Ascending aorta (tissue), 2 donors: ENCODE data around the gene FKBP8. TPM values are rescaled to one million over a fixed set of nuclear protein-coding genes. Genes with fewer than 3 reads are reported as not detected.
"Not testable (repeated sequence)": the region's sequence is repeated elsewhere in the genome, so short reads cannot be mapped to it uniquely, and the experiment has no call there.

ENCODE experiments used
- DNase-seq, 2 donors: peaks; one replicate each; pipeline ENCODE4 v3.0.0-alpha.2; 2019; ENCODE audit warnings: low spot score in 2 of 2
- H3K27ac ChIP-seq, 2 donors: fragments of 200-600 bp; sonication (generic); one replicate each; pipeline ENCODE4 v1.5.1; 2016 to 2017; ENCODE audit warnings: mild to moderate bottlenecking in 1 of 2
- H3K27me3 ChIP-seq: fragments of 200-600 bp; sonication (generic); one replicate; pipeline ENCODE4 v1.5.1; 2017
- H3K36me3 ChIP-seq, 2 donors: fragments of 200-600 bp; sonication (generic); one replicate each; pipeline ENCODE4 v1.5.1; 2016
- H3K4me1 ChIP-seq, 2 donors: fragments of 200-600 bp; sonication (generic); one replicate each; pipeline ENCODE4 v1.5.1; 2016 to 2017; ENCODE audit warnings: mild to moderate bottlenecking in 1 of 2
- H3K4me3 ChIP-seq, 2 donors: fragments of 200-600 bp; sonication (generic); one replicate each; pipeline ENCODE4 v1.5.1; 2016 to 2017; ENCODE audit warnings: mild to moderate bottlenecking in 1 of 2
- H3K9me3 ChIP-seq, 2 donors: fragments of 200-600 bp; sonication (generic); one replicate each; pipeline ENCODE4 v1.5.1; 2016
- intact Hi-C: fragments of 100-400 bp; cut with DNase I; formaldehyde crosslinking; loops from one replicate; pipeline ENCODE4 v1.15.1; 2023
- total RNA-seq: library from RNA; depleted of rRNA; stranded (reverse); fragments of >200 nt; gene quantifications from one replicate; pipeline ENCODE4 v1.1.0, GENCODE V29; 2016
- TF ChIP-seq, protein P1 (sequence below), 3 experiments: fragments of 200-600 bp in 2 of 3; fragments of 450-650 bp in 1 of 3; sonication (generic) in 2 of 3; IDR thresholded peaks; one replicate each; pipeline ENCODE4 v1.5.1; 2016 to 2019; ENCODE audit warnings: antibody characterized with exemption in 3 of 3, mild to moderate bottlenecking in 1 of 3, moderate library complexity in 1 of 3

FKBP8 gene
- total RNA-seq, 1 donor from 2014 or later, result 395 TPM

- no peak for DNase-seq
- Histone ChIP-seq H3K27me3 (no peaks in the 10 kb centered on the region), H3K4me1 (peaks cover 4 to 10% of the 10 kb centered on the region in 2 donors), H3K4me3 (peak overlapping the region in 1 of 2 donors; percentile 85), H3K27ac (no peak overlapping the region), H3K36me3 (peaks cover 37 to 49% of the 10 kb centered on the region in 2 donors), H3K9me3 (no peaks in the 10 kb centered on the region)
- TF ChIP-seq, protein P1, sequence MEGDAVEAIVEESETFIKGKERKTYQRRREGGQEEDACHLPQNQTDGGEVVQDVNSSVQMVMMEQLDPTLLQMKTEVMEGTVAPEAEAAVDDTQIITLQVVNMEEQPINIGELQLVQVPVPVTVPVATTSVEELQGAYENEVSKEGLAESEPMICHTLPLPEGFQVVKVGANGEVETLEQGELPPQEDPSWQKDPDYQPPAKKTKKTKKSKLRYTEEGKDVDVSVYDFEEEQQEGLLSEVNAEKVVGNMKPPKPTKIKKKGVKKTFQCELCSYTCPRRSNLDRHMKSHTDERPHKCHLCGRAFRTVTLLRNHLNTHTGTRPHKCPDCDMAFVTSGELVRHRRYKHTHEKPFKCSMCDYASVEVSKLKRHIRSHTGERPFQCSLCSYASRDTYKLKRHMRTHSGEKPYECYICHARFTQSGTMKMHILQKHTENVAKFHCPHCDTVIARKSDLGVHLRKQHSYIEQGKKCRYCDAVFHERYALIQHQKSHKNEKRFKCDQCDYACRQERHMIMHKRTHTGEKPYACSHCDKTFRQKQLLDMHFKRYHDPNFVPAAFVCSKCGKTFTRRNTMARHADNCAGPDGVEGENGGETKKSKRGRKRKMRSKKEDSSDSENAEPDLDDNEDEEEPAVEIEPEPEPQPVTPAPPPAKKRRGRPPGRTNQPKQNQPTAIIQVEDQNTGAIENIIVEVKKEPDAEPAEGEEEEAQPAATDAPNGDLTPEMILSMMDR (IDR thresholded peaks at IDR 0.05), result no peak
- intact Hi-C loops, result no loop called here
These were observed 1.9 kb downstream of the FKBP8 start for GRCh38 chr19:18541258-18541991.

DNA sequence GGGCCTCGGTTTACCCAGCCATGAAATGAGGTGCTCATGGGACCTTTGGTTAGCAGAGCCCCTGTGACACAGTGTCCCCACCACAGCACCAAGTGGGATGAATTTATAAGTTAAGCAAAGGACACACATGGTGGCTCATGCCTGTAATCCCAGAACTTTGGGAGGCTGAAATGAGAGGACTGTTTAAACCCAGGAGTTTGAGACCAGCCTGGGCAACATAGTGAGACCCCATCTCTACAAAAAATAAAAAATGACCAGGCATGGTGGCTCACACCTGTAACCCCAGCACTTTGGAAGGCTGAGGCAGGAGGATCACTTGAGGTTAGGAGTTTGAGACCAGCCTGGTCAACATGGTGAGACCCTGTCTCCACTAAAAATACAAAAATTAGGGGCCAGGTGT lies 3.2 kb downstream of the FKBP8 start:
- H3K4me3 ChIP-seq, H3K9me3 ChIP-seq, DNase-seq, H3K27ac ChIP-seq, H3K27me3 ChIP-seq, intact Hi-C loops: not testable (repeated sequence)
- Histone ChIP-seq H3K4me1 (peaks cover 4 to 10% of the 10 kb centered on the region in 2 donors), H3K36me3 (peaks cover 44 to 61% of the 10 kb centered on the region in 2 donors)

- Histone ChIP-seq H3K9me3 (no peaks in the 10 kb centered on the region), H3K4me3 (no peak overlapping the region), H3K36me3 (peaks cover 51 to 69% of the 10 kb centered on the region in 2 donors), H3K27me3 (no peaks in the 10 kb centered on the region), H3K27ac (no peak overlapping the region), H3K4me1 (peaks cover 4 to 10% of the 10 kb centered on the region in 2 donors)
- intact Hi-C loops, result no loop called here
- DNase-seq, result no peak
- TF ChIP-seq, protein P1 (IDR thresholded peaks at IDR 0.05), result no peak
These were observed 4.0 kb downstream of the FKBP8 start for GRCh38 chr19:18539372-18539771.

- Histone ChIP-seq H3K9me3 (no peaks in the 10 kb centered on the region), H3K4me3 (no peak overlapping the region), H3K27me3 (no peaks in the 10 kb centered on the region), H3K4me1 (peaks cover 4 to 6% of the 10 kb centered on the region in 2 donors), H3K36me3 (peaks cover 60 to 78% of the 10 kb centered on the region in 2 donors), H3K27ac (no peak overlapping the region)
- TF ChIP-seq, protein P1 (IDR thresholded peaks at IDR 0.05), result no peak
- no peak for DNase-seq
- intact Hi-C loops, result no loop called here
These were observed 5.3 kb downstream of the FKBP8 start for GRCh38 chr19:18538115-18538514.

GRCh38 chr19:18537431-18537830 lies 5.9 kb downstream of the FKBP8 start:
- no peak overlapping the region for H3K4me3 ChIP-seq
- H3K9me3 ChIP-seq, result no peaks in the 10 kb centered on the region
- intact Hi-C loops, result no loop called here
- TF ChIP-seq, protein P1 (IDR thresholded peaks at IDR 0.05), result no peak
- no peaks in the 10 kb centered on the region for H3K27me3 ChIP-seq
- H3K36me3 ChIP-seq, result peaks cover 67 to 85% of the 10 kb centered on the region in 2 donors
- H3K4me1 ChIP-seq, result peaks cover 3 to 6% of the 10 kb centered on the region in 2 donors
- no peak overlapping the region for H3K27ac ChIP-seq
- no peak for DNase-seq

GRCh38 chr19:18536475-18536874 lies 6.9 kb downstream of the FKBP8 start:
- Histone ChIP-seq H3K27me3 (no peaks in the 10 kb centered on the region), H3K36me3 (peaks cover 73 to 92% of the 10 kb centered on the region in 2 donors), H3K27ac (no peak overlapping the region), H3K4me1 (no peaks in the 10 kb centered on the region), H3K4me3 (no peak overlapping the region), H3K9me3 (no peaks in the 10 kb centered on the region)
- TF ChIP-seq, protein P1 (IDR thresholded peaks at IDR 0.05), result no peak
- intact Hi-C loops, result no loop called here
- no peak for DNase-seq
